ENCODE data around the gene FAM90A1.
"Not testable (repeated sequence)": the region's sequence is repeated elsewhere in the genome, so short reads cannot be mapped to it uniquely, and the experiment has no call there.

The FAM90A1 gene

GRCh38 chr12:8172911-8173310 lies 54.5 kb downstream of the FAM90A1 start:
- H3K4me3 ChIP-seq (ENCODE audit: low read depth, low read length): not testable (repeated sequence)

Measured in iPS-11a (cell line).